HuH-7 (cell line): ENCODE results near the gene ULBP2.
"Not testable (repeated sequence)": the region's sequence is repeated elsewhere in the genome, so short reads cannot be mapped to it uniquely, and the experiment has no call there.

Experiments used
- DNase-seq: peaks from one replicate; pipeline ENCODE4 v3.0.0; 2011; ENCODE audit warnings: low spot score

The ULBP2 gene

DNA sequence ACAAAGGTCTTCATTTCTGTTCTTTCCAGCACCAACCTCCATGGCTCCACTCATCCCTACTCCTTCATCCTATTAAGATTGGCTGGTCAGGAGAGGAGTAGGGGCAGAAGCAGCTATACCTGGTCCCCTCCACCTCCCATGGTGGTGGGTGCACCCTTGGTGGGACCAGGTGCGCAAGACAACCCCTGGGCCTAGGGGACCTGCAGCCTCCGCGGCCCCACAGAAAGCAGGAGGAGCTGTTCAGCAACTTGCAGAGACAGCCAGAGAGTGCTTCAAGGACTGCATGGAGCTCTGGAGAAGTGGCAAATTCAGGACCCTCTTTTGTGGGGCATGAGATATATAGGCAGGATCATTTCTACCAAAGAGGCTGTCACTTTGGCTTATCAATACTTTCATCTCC, 9.8 kb downstream of the ULBP2 start:
- no peak for DNase-seq

DNA sequence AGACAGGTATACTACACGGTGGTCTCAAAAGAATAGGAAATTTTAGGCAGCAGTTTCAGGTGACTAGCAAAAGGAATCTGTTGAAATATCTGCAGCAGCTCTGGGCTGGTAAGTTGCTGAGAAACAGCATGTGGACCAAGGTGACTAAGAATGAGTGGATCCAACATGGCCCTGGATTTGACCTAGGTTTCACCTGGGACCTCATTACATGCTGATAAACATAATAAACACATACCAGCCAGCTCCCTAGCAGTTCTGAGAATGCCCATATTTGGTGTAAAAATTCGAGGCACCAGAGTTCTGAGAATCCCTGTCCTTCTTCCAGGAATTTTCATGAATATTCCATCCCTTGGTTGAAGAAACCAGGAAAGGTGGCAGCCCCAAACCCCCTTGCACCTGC, 11.6 kb downstream of the ULBP2 start:
- not testable (repeated sequence) for DNase-seq

DNA sequence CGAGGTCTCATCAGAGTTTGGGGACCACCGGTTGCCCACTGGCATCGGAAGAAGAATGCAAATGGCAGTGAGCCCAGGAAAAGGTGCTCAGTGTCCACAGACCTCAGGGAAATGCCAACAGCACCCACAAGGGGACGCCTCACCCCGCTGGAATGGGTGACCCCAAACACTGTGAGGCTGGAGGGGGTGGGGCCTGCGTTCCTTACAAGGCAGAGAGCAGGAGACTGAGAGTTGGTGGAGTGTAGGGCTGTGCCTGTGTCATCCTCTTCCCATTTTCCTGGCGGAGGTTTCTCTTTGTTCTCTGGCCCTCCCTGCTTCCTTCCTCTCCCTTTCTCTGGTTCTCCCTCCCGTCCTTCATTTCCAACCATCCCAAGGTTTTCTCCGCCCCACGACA, 12.1 kb downstream of the ULBP2 start:
- DNase-seq, result not testable (repeated sequence)

DNA sequence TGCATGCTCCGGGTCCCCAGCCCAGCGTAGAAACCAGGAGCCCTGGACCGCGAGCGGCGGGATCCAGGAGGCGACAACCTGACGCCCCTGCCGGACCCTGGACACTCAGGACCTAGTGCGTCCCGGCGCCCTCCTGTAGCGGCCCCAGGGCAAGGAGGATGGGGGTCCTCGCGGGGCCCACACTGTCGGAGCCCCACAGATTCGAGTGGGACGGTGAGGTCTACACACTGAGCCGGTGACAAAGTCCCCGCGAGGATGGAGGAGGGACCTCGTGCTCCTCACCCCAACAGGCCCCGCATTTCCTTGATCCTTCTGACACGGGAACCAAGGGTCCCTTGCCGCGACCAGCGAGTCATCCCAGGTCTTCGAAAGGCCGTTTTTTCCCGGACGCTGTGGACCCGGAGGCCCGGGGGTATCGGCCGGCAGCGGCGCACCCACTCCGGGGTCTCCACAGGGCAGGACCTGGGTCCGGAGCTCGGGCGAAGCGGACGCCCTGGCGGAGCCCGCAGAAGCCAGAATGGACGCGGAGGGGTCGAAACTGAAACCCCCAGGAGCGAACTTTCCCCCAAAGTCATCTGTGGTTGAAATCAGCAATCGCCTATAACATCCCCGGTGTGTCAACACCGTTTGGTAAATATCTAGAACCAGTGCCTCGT, 12.6 kb downstream of the ULBP2 start:
- DNase-seq, result not testable (repeated sequence)

DNA sequence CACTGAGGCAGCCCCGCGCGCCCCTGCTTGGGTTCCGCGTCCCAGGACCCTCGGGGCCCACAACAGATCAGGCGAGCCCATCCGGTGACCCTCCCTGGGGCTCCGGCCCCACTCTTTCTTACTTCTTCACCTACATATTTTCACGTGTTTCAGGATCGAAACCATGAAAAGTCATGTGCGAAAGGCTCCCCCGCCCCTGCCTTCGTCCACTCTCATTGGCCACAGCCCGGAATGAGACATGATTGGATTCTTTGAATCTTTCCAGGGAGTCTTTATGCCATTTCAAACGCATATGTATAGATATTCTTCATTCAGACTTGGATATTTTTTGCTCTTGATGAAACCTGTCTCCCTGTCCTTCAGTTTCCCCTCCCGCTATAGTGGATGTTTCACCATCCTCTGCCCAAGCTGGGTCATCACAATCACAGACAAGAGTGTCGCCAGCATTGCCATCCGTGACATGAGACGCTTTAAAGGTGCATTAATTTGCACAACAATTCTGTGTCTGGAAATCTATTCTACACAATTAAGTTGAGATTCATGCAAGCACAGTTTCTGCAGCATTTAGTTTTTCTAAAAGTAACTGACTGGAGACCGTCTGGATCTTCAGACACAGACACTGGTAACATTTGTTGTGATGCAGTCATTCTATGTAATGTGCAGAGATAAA, 13.3 kb downstream of the ULBP2 start:
- not testable (repeated sequence) for DNase-seq

DNA sequence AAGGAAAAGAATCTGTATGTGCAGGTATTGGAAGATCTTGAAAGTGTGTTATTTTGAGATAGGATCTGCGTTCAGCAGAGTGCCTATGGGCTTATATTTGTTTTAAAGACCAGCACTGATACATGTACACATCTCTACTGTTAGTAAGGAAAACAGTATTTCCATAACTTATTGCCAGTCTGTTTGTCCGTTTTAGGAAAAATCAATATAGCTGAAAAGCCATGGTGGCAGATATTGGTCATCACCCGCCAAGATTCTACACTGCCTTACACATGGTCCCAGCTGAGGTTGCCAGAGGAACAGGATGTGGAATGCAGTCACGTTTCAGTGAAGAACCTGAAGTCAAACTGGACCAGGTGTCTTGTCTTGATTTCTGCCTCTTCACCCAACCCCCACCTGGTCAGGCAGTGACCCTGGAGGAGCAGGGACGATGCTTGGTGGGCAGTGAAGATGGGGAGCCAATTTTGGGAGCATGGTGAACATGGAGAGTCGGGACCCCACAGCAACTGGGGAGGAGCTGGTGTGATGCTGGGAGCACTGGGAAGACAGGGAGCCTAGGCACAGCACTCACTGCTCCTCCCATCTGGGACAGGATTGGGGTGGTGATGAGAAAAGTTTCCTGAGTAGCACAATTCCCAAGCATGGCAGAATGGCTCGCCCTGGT, 14.0 kb downstream of the ULBP2 start:
- not testable (repeated sequence) for DNase-seq

DNA sequence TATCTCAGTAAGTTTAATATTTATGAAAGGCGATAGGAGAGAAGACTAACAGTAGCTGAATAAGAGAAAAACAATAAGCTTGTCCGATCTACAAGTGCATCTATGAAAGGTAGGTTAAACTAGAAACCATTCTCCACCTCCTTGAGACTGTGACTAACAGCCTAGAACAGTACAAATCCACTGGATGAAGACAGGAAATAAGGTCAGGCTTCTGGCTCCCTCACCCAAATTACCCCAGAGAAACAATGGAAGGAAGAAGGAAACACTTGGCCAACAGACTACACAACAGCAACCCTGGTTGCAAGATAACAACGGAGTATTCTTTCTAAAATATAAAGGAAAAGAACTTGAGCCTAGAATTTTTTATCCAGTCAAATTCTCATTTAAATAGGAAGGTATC, 16.3 kb downstream of the ULBP2 start:
- not testable (repeated sequence) for DNase-seq

DNA sequence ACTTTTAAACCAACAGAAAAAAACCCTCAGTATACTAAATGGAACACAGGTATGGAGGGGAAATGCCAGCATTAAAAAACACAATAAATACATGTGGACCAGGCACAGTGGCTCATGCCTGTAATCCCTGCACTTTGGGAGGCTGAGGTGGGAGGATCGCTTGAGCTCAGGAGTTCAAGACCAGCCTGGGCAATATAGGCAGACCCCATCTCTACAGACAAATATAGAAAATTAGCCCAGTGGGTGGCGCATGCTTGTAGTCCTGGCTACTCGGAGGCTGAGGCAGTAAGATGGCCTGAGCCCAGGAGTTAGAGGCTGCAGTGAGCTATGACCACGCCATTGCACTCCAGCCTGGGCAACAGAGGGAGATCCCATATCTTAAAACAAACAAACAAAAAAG, 18.0 kb downstream of the ULBP2 start:
- not testable (repeated sequence) for DNase-seq

DNA sequence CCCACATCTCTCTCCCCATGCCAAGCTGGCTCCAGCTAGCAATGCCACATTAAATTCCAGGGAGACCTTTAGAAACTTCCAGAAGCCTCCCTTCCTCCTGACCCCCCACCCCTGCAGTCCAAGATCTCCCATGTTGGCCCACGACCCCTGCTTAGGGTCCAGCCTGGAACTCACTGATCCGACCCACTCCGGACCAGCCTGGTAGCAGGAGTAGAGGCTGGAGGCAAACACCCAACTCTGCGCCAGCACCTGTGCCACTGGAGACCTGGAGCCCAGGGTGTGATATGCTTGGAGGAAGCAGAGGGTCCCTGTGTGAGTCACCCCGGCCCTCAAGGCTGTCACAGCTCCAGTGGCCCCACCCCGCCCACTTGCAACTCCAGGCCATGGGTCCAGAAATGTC, 18.7 kb downstream of the ULBP2 start:
- no peak for DNase-seq

DNA sequence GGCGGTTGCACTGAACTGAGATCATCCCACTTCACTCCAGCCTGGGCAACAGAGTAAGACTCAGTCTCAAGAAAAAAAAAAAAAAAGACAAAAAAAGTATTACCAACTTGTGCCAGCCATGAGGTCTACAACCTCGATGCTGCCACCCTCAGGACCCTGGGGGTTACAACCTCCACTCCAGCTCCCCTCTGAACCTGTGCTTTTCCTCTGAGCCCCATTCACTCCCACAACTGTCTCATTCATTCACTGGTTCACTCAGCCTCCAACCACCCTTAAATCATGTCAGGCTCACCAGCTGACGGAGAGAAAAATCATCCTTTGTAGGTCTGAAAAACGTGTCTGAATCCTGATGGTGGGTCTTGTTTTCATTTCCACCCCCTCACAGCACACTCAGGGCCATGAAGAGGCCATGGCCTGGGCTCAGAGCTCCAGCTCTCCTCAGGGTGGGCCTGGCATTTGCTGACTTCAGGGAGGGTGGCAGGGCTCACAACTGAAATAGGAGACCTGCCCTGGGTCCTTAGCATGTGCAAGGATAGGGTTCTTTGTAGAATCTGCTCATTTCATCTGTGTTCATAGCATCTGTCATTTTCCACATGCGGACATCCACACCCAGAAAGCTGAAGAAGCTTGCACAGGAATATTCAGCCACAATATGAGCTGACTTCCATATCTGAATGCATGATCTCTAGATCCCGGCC, 20.1 kb downstream of the ULBP2 start:
- no peak for DNase-seq

DNA sequence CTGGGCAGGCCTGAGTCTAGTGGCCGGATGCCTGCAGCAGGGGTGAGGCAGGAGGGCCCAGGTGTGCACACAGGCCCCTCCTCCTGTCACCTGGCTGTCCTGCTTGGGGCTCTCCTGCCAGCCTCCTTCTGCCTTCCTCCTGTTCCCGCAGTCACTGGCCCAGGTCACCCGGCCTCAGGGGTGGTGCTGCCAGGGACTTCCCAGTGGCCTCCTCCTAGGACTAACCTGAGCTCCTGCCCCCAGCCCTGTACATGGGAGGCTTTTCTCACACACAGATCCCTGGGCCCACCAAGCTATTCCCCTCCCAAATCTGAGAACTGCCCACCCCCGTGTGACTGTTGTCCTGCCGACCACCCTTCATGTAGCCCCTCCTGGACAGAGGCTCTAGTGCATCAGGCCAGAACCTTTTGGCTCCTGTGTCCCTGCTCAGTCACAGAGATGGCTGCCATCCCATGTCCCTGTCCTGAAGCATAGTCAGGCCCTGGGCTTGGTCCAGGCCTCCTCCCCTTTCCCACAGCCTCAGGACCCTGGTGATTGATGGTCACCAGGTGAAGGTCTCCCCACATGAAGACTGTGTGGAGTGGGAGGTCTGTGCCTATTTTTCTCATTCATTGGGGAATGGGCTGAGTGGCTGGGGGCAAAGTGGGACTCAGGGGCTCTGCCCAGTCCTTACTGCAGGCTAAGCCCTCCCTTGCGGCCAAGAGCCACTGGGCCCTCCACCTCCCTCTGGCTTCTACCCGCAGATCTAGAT, 20.8 kb downstream of the ULBP2 start:
- no peak for DNase-seq

DNA sequence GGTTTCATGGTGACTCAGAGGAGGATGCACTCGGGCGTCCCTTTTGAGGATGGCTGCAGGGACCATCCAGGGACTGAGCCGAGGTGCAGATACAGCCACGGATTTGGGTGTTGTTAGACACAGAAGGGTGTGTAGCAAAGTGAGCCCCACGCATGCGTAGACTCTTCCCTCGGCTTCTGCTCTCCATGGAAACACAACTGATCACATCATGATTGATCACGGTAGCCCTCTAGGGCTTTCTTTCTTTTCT, 21.3 kb downstream of the ULBP2 start:
- DNase-seq, result peak; percentile 76

DNA sequence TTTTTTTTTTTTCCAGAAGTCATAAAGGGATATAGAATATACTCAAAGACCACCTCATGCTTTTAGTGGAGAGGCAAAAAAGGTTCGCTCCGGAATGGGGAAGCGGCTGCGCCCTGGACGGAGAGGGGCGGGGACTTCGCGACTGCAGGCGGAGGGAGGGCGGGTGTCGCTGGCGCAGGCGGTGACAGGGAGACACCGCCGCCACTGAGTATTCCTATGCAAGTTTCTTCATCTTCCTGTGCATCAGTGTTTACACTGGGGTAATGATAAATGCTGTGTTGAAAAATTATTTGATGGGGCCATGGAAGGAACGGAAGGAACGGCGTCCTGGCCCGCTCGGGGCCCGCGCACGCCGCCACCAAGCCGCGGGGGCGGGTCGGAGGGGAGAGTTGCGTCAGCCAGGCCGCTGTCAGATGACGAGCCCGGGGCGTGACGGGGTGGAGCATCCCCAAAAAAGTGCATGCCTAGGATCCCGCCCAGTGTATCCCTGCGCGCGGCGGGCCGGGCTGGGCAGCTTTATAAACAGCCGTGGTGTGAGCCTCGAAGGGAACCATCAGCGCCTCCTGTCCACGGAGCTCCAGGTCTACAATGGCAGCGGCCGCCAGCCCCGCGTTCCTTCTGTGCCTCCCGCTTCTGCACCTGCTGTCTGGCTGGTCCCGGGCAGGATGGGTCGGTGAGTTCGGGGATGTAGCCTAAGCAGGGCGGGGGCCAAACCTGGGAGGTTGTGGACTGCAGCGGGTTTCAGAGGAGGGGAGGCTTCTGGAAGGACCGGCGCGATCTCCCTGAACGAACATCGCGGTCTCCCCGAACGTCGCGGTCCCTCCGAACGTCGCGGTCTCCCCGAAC, 21.9 kb downstream of the ULBP2 start, which contains the start of gene ULBP1:
TSS of gene ULBP1 (plus strand) at position 482 of the 846 bp plus-strand sequence. CDS start at position 589, 107 bp downstream.
- DNase-seq, result peak; percentile 84

DNA sequence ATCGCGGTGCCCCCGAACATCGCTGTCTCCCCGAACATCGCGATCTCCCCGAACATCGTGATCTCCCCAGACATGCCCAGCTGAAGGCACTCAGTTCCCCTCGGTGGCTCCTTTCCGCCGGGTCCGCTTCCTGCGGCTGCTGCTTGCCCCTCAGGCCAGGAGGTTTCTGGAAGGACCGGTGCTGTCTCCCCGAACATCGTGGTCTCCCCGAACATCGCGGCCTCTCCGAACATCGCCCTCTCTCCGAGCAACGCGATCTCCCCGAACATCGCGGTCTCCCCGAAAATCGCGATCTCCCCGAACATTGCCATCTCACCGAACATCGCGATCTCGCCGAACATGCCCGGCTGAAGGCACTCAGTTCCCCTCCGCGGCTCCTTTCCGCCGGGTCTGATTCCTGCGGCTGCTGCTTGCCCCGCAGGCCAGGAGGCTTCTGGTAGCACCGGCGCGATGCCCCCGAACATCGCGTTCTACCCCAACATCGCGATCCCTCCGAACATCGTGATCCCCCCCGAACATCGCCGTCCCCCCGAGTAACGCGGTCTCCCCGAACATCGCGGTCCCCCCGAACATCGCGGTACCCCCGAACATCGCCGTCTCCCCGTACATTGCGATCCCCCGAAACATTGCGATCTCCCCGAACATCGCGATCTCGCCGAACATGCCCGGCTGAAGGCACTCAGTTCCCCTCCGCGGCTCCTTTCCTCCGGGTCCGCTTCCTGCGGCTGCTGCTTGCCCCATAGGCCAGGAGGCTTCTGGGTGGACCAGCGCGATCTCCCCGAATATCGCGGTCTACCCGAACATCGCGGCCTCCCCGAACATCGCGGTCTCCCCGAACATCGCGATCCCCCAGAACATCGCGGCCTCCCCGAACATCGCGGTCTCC, 22.7 kb downstream of the ULBP2 start:
- no peak for DNase-seq

DNA sequence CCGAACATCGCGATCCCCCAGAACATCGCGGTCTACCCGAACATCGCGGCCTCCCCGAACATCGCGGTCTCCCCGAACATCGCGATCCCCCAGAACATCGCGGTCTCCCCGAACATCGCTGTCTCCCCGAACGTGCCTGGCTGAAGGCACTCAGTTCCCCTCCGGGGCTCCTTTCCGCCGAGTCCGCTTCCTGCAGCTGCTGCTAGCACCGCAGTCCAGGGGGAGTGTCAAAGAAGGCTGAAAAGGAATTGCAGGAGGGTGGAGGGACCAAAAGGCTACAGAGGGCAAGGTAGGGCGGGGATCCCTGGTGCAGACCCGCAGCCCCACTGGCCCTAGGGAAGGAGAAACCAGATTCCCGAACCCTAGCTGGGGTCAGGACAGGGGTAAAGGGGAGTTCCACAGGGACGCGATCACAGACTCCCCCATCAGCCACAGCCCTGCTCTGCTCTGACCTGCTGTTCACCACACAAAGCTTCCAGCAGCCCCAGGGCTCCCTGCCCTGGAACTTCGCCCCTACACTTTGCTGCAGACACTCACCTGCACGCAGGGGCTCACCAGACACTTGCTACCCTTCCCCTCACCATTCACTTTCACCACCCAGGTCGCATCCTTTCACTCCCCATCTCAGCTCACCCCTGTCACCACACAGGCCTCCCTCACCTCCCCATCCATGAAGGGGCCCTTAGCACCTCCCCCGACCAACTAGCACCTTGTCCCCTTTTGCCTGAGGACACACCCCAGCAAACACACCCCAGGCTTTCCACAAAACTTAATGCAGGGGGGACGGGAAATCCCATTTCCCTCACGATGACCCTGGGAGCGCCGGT, 23.6 kb downstream of the ULBP2 start:
- no peak for DNase-seq

DNA sequence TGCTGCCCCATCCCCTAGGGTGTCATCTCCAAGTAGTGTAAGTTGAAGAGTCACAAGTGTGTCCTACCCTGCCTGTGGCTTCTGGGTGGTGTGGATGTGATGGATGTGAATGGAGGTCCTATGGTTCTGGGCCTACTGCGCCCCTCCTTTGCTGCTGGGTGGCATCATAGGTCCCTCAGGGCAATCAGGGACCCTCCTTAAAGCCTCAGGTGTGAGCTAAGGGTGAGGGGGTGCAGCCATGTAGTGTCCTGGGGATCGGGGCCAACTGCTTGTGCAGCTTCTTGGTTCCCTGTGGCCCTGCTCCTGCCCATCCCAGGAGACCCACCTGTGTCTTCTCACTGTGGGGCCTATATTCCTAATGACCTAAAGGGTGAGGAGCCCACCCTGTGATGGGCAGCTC, 24.5 kb downstream of the ULBP2 start:
- DNase-seq, result not testable (repeated sequence)

DNA sequence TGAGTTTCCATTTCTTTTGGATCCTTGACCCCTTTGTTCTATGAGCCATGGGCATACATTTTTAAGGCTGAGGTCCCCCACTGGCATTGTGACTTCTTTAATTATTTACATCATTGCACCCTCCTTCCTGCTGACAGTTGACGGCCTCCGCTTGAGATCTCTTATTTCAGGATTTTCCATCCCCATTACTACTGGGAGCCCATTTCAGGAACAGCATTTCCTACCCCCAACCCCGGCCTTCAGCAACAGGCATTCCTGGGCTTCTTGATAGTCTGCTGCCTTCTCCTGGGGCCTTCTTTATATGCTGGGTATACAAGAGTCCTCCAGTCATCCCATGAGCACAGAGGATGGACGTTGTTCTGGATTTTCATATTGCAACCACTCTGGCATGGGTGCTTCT, 25.8 kb downstream of the ULBP2 start:
- no peak for DNase-seq

DNA sequence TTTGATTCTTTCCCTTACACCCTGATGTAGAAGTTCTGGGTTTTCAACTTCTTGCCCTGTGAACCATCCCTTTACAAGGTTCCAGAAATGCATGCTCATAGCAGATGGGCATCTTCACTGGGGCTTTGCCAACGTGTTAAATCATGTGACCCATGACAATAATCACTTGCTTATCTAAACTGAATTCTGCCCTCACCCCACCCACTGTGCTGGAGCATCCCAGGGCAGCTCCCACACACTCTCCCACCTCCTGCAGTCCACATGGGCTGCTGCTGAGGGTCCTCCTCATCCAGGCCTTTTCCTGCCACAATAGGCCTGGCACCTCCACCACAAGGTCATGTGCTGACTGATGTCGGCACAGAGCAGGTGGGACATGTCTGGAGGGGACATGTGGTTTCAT, 26.2 kb downstream of the ULBP2 start:
- not testable (repeated sequence) for DNase-seq

DNA sequence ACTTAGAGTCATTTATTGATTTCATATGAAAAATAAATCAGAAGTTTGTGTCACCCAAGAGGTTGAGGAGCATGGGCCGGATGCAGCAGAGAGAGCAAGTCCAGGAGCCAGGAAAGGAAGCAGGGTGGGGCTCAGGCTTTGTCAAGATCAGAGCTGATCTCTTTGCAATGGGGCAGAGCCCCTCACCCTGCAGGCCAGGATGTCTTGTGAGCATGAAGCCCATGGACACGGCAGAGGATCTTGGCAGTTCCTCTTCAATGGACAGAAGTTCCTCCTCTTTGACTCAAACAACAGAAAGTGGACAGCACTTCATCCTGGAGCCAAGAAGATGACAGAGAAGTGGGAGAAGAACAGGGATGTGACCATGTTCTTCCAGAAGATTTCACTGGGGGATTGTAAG, 27.1 kb downstream of the ULBP2 start:
- DNase-seq, result not testable (repeated sequence)
